GM12878 (cell line): ENCODE data around the gene KIF9. TPM values are rescaled to one million over a fixed set of nuclear protein-coding genes. Genes with fewer than 3 reads are reported as not detected.

ENCODE experiments used
- ATAC-seq: fragments of 200-7000 bp; cut with Tn5 transposase; 3 replicates; pipeline ENCODE4 v1.9.1; 2020; ENCODE audit warnings: mild to moderate bottlenecking, moderate library complexity
- BruUV-seq: library from RNA; stranded (reverse); fragments of 400-500 nt; replicated peaks from 2 replicates; lab custom pipeline; 2021; lab: Mats Ljungman, UMichigan
- CTCF ChIA-PET: fragments of 300-600 bp; sonication (Branson Sonifier 250); formaldehyde crosslinking; extraction: SDS; loops from one replicate; lab custom pipeline; 2021; ENCODE audit warnings: inconsistent platforms; lab: Yijun Ruan, JAX
- POLR2A ChIA-PET: fragments of 350-600 bp; formaldehyde crosslinking; extraction: SDS; loops from one replicate; lab custom pipeline; 2021; ENCODE audit warnings: inconsistent platforms; lab: Charles Lee
- RAD21 ChIA-PET: fragments of 300-600 bp; sonication (Branson Sonifier 250); formaldehyde crosslinking; loops from one replicate; lab custom pipeline; 2023; ENCODE audit warnings: antibody characterized with exemption; ENCODE audit not compliant: unreplicated experiment; lab: Charles Lee
- SMC1A ChIA-PET: fragments of 300-600 bp; sonication (Branson Sonifier 250); formaldehyde crosslinking; loops from one replicate; lab custom pipeline; 2023; ENCODE audit not compliant: unreplicated experiment, uncharacterized antibody; lab: Charles Lee
- DNase-seq: peaks from one replicate; pipeline ENCODE4 v3.0.0-alpha.2; 2011; ENCODE audit warnings: low read depth, low spot score
- FAIRE-seq: peaks from 3 replicates; lab custom pipeline; 2011; peaks lifted over from hg19 to GRCh38; lab: Jason Lieb, UNC
- H2AFZ ChIP-seq: 2 replicates; pipeline ENCODE4 v1.6.0; 2011; ENCODE audit warnings: low read depth, low read length, control low read depth; ENCODE audit not compliant: control insufficient read depth
- H3K27ac ChIP-seq: 2 replicates; pipeline ENCODE4 v1.5.1; 2011; ENCODE audit warnings: control low read depth; ENCODE audit not compliant: control insufficient read depth, insufficient read depth
- H3K27me3 ChIP-seq, 2 experiments: replicated peaks in 1 of 2; 2 replicates each; pipeline versions ENCODE4 v1.6.0 to v1.6.1; 2011; ENCODE audit warnings: low read length in 1 of 2; ENCODE audit not compliant: control insufficient read depth in 2 of 2, insufficient read depth in 2 of 2
- H3K36me3 ChIP-seq, 2 experiments: 2 replicates each; pipeline ENCODE4 v1.5.1; 2011; ENCODE audit warnings: low read length in 1 of 2; ENCODE audit not compliant: control insufficient read depth in 2 of 2, insufficient read depth in 2 of 2
- H3K4me1 ChIP-seq: 2 replicates; pipeline ENCODE4 v1.6.1; 2011; ENCODE audit warnings: mild to moderate bottlenecking, low read length, moderate library complexity, mixed read lengths; ENCODE audit not compliant: control insufficient read depth, insufficient read depth
- H3K4me2 ChIP-seq: 2 replicates; pipeline ENCODE4 v1.6.0; 2011; ENCODE audit warnings: control low read depth; ENCODE audit not compliant: control insufficient read depth, insufficient read depth
- H3K4me3 ChIP-seq: fragments of 200-600 bp; sonication (generic); 2 replicates; pipeline ENCODE4 v1.5.1; 2016
- H3K79me2 ChIP-seq: 2 replicates; pipeline ENCODE4 v1.6.0; 2011; ENCODE audit warnings: low read length; ENCODE audit not compliant: control insufficient read depth, insufficient read depth
- H3K9ac ChIP-seq: 2 replicates; pipeline ENCODE4 v1.8.0; 2011; ENCODE audit warnings: low read length, control low read depth, mixed read lengths; ENCODE audit not compliant: control insufficient read depth, insufficient read depth
- H3K9me3 ChIP-seq: replicated peaks from 3 replicates; pipeline ENCODE4 v1.5.1; 2011; ENCODE audit warnings: mild to moderate bottlenecking, low read length; ENCODE audit not compliant: control insufficient read depth, insufficient read depth
- H4K20me1 ChIP-seq: 2 replicates; pipeline ENCODE4 v1.6.0; 2011; ENCODE audit not compliant: control insufficient read depth, insufficient read depth
- RAD21 ChIP-seq: IDR thresholded peaks from 2 replicates; pipeline ENCODE4 v1.6.1; 2011; ENCODE audit warnings: mild to moderate bottlenecking, low read depth, low read length, moderate library complexity; ENCODE audit not compliant: insufficient read depth
- SMC3 ChIP-seq: IDR thresholded peaks from 2 replicates; pipeline ENCODE4 v1.6.1; 2011; ENCODE audit warnings: low read length, improper control_type of control experiment, borderline replicate concordance
- ZNF207 ChIP-seq: fragments of 450-650 bp; IDR thresholded peaks from 2 replicates; pipeline ENCODE4 v1.6.1; 2014; ENCODE audit warnings: antibody characterized with exemption, mild to moderate bottlenecking, borderline replicate concordance
- WGBS: methylation state at CpG from one replicate; pipeline ENCODE4 v1.1.6; 2016; ENCODE audit warnings: low lambda C conversion rate; ENCODE audit not compliant: insufficient replicate concordance, insufficient coverage; ENCODE audit errors: missing lambda C conversion rate; 5-methylcytosine and 5-hydroxymethylcytosine counted together
- in situ Hi-C: fragments of 300-500 bp; cut with MboI; formaldehyde crosslinking; loops from 9 replicates; pipeline ENCODE4 v1.14.3; 2018; ENCODE audit warnings: mixed read lengths
- intact Hi-C: fragments of 100-400 bp; cut with micrococcal nuclease; formaldehyde crosslinking; loops from one replicate; pipeline ENCODE4 v1.14.2; 2022; ENCODE audit not compliant: unreplicated experiment
- polyA plus RNA-seq, 11 experiments: library from polyadenylated mRNA; depleted of rRNA in 4 of 11; unstranded in 6 of 11; stranded (reverse) in 5 of 11; fragments of >200 nt; fragmentation: Nextera tagmentation in 4 of 11; fragmentation: Illumina TruSeq in 1 of 11; extraction: Ambion mirVana in 4 of 11; extraction: Trizol in 1 of 11; gene quantifications; 1 replicate in 1 of 11; 2 replicates in 10 of 11; pipeline versions ENCODE4 v1.2.1 to v1.2.3, GENCODE V29; 2011 to 2016; ENCODE audit warnings: inconsistent platforms in 2 of 11, missing spikeins in 2 of 11, low read depth in 1 of 11
- total RNA-seq, 4 experiments: library from RNA; depleted of rRNA in 3 of 4; stranded (reverse); fragments of >200 nt in 3 of 4; fragmentation: Illumina TruSeq in 1 of 4; extraction: Trizol in 1 of 4; gene quantifications; 2 replicates each; pipeline versions ENCODE4 v1.2.1 to v1.2.3, GENCODE V29; 2013 to 2021
- TF ChIP-seq, protein P1 (sequence below), 3 experiments: IDR thresholded peaks in 2 of 3; conservative IDR thresholded peaks in 1 of 3; 2 replicates each; pipeline ENCODE4 v1.5.1; 2011; ENCODE audit warnings: low read depth in 3 of 3, low read length in 3 of 3, mild to moderate bottlenecking in 3 of 3, control low read depth in 2 of 3, moderate library complexity in 2 of 3, inconsistent platforms in 1 of 3, mixed read lengths in 1 of 3; ENCODE audit not compliant: control insufficient read depth in 2 of 3, insufficient read depth in 1 of 3; ENCODE audit errors: extremely low read depth in 1 of 3

Gene KIF9
- total and polyA plus RNA-seq, 10 of the 15 experiments (the other 5 are each of a cell fraction or from before 2014, with no cell fraction given) = 3.0 to 10.2 (median 5.9) TPM

DNA sequence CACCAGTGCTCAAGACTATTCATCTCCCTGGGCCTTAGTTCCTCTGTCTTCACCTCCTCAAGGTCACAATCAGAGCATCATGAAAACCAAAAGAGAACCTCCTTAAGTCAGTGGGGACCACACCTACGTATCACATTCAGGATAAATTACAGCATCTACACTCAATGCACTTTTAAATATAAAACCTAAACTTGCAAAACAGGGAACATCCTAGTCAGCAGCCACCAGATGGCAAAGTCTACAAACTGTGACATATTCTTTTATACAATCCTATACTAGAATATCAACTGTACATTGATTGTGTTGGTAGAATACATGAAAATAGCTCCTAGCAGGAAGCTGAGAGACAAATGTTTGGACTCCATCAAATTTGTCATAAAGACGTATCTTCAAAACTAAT lies 7.9 kb downstream of the KIF9 start:
- H3K79me2 ChIP-seq = no peaks in the 10 kb centered on the region
- in situ Hi-C loops = no loop called here
- no peaks in the 10 kb centered on the region for H3K4me1 ChIP-seq
- TF ChIP-seq ZNF207 (no peak), RAD21 (0 out of 2 replicates have a peak, but pooled peaks have one; percentile 9), SMC3 (peak; percentile 14; the same call in 1 of the 2 replicates)
- TF ChIP-seq, protein P1, sequence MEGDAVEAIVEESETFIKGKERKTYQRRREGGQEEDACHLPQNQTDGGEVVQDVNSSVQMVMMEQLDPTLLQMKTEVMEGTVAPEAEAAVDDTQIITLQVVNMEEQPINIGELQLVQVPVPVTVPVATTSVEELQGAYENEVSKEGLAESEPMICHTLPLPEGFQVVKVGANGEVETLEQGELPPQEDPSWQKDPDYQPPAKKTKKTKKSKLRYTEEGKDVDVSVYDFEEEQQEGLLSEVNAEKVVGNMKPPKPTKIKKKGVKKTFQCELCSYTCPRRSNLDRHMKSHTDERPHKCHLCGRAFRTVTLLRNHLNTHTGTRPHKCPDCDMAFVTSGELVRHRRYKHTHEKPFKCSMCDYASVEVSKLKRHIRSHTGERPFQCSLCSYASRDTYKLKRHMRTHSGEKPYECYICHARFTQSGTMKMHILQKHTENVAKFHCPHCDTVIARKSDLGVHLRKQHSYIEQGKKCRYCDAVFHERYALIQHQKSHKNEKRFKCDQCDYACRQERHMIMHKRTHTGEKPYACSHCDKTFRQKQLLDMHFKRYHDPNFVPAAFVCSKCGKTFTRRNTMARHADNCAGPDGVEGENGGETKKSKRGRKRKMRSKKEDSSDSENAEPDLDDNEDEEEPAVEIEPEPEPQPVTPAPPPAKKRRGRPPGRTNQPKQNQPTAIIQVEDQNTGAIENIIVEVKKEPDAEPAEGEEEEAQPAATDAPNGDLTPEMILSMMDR (IDR thresholded peaks at IDR 0.05 in 2 of 3, conservative IDR thresholded peaks at IDR 0.05 in 1 of 3; ENCODE audit: control insufficient read depth in 2 of 3, extremely low read depth in 1 of 3, insufficient read depth in 1 of 3, low read depth in 3 of 3, low read length in 3 of 3) = 0 out of 6 replicates have a peak, but pooled peaks of 1 of the 3 experiments have one; percentile 7
- no peak overlapping the region for H3K4me2 ChIP-seq
- ATAC-seq = no peak
- no peaks in the 10 kb centered on the region for H3K27me3 ChIP-seq
- H3K36me3 ChIP-seq = no peaks in the 10 kb centered on the region
- H3K9ac ChIP-seq = no peak overlapping the region
- no peak overlapping the region for H3K4me3 ChIP-seq
- no peak for FAIRE-seq
- 73% methylated on average over 2 of the region's 2 CpGs for WGBS
- POLR2A ChIA-PET = interaction anchor here (0.6 to 0.9 kb wide), 2 partner anchors 38 to 127 kb away, joined by 4 to 6 read pairs; no protein-coding TSS in a partner anchor
- H4K20me1 ChIP-seq = no peaks in the 10 kb centered on the region
- no peaks in the 10 kb centered on the region for H3K9me3 ChIP-seq
- CTCF ChIA-PET = interaction anchor here (0.7 to 3.0 kb wide), 4 partner anchors 19 to 50 kb away, joined by 3 to 15 read pairs (median 6); no protein-coding TSS in a partner anchor
- H2AFZ ChIP-seq = no peak overlapping the region
- H3K27ac ChIP-seq = no peak overlapping the region
- no TSS peak for BruUV-seq
- intact Hi-C loops = no loop called here
- no peak for DNase-seq
- SMC1A ChIA-PET = interaction anchor here (1.0 to 2.7 kb wide), 4 partner anchors 17 to 110 kb away, joined by 3 to 10 read pairs (median 6); no protein-coding TSS in a partner anchor
- RAD21 ChIA-PET = interaction anchor here (1.3 kb wide), 1 partner anchor 50 kb away, joined by 5 read pairs; no protein-coding TSS in a partner anchor
